HepG2 (cell line): ENCODE data around the gene RAB3B. TPM values are rescaled to one million over a fixed set of nuclear protein-coding genes. Genes with fewer than 3 reads are reported as not detected.
"Not testable (repeated sequence)": the region's sequence is repeated elsewhere in the genome, so short reads cannot be mapped to it uniquely, and the experiment has no call there.

Experiments
- ATAC-seq: fragments of 200-7000 bp; cut with Tn5 transposase; 3 replicates; pipeline ENCODE4 v1.9.1; 2020; ENCODE audit warnings: mild to moderate bottlenecking, moderate library complexity
- BruUV-seq: library from RNA; stranded (reverse); fragments of 400-500 nt; replicated peaks from 2 replicates; lab custom pipeline; 2021; lab: Mats Ljungman, UMichigan
- CTCF ChIA-PET: fragments of 300-600 bp; formaldehyde crosslinking; extraction: SDS; loops from one replicate; lab custom pipeline; 2021; ENCODE audit warnings: low total read pairs, inconsistent platforms, low intra/inter-chr PET ratio; lab: Yijun Ruan, JAX
- POLR2A ChIA-PET: fragments of 350-600 bp; sonication (Branson Sonifier 250); formaldehyde crosslinking; loops from one replicate; lab custom pipeline; 2020; ENCODE audit warnings: antibody characterized with exemption, inconsistent platforms; lab: Yijun Ruan, JAX
- DNase-seq: peaks from one replicate; pipeline ENCODE4 v3.0.0-alpha.2; 2015; ENCODE audit warnings: low spot score
- FAIRE-seq: peaks from 3 replicates; lab custom pipeline; 2011; peaks lifted over from hg19 to GRCh38; lab: Jason Lieb, UNC
- H2AFZ ChIP-seq: one replicate; pipeline ENCODE4 v1.6.1; 2011; ENCODE audit warnings: low read length, inconsistent platforms
- H3K27ac ChIP-seq: fragments of 300-600 bp; 3 replicates; pipeline ENCODE4 v1.8.0; 2011; ENCODE audit warnings: mixed run types, mild to moderate bottlenecking, mixed read lengths, low read length, inconsistent platforms; ENCODE audit not compliant: insufficient read depth; ENCODE audit errors: extremely low read length
- H3K27me3 ChIP-seq, 2 experiments: fragments of 200-600 bp in 1 of 2; 2 replicates in 1 of 2; 3 replicates in 1 of 2; pipeline versions ENCODE4 v1.6.0 to v1.8.0; 2011; ENCODE audit warnings: low read length in 2 of 2, mild to moderate bottlenecking in 2 of 2, moderate library complexity in 2 of 2, inconsistent platforms in 1 of 2; ENCODE audit not compliant: insufficient read depth in 2 of 2, control insufficient read depth in 1 of 2
- H3K36me3 ChIP-seq, 2 experiments: fragments of 200-600 bp in 1 of 2; replicated peaks in 1 of 2; 2 replicates in 1 of 2; 3 replicates in 1 of 2; pipeline versions ENCODE4 v1.5.1 to v1.8.0; 2011; ENCODE audit warnings: low read length in 2 of 2, inconsistent platforms in 1 of 2; ENCODE audit not compliant: insufficient read depth in 2 of 2, control insufficient read depth in 1 of 2
- H3K4me1 ChIP-seq: 2 replicates; pipeline ENCODE4 v1.5.1; 2012; ENCODE audit warnings: low read length, inconsistent platforms; ENCODE audit not compliant: insufficient read depth
- H3K4me2 ChIP-seq: 2 replicates; pipeline ENCODE4 v1.6.0; 2011; ENCODE audit warnings: low read depth, low read length, inconsistent platforms
- H3K4me3 ChIP-seq, 3 experiments: fragments of 200-600 bp in 1 of 3; sonication (generic), shearing (Covaris generic) in 1 of 3; replicated peaks in 1 of 3; 2 replicates each; pipeline ENCODE4 v1.5.1; 2011 to 2016; ENCODE audit warnings: low read length in 3 of 3, inconsistent platforms in 2 of 3, low read depth in 2 of 3, mild to moderate bottlenecking in 2 of 3, control low read depth in 1 of 3, mixed read lengths in 1 of 3; ENCODE audit not compliant: insufficient read depth in 1 of 3
- H3K79me2 ChIP-seq: one replicate; pipeline ENCODE4 v1.6.1; 2011; ENCODE audit warnings: low read length, inconsistent platforms; ENCODE audit not compliant: insufficient read depth
- H3K9ac ChIP-seq: 2 replicates; pipeline ENCODE4 v1.6.0; 2011; ENCODE audit warnings: mild to moderate bottlenecking, low read depth, low read length, inconsistent platforms; ENCODE audit not compliant: insufficient read depth
- H3K9me3 ChIP-seq: 2 replicates; pipeline ENCODE4 v1.5.1; 2012; ENCODE audit warnings: mild to moderate bottlenecking, low read length
- H4K20me1 ChIP-seq: 2 replicates; pipeline ENCODE4 v1.6.0; 2011; ENCODE audit warnings: inconsistent platforms, mild to moderate bottlenecking, low read length, moderate library complexity; ENCODE audit not compliant: insufficient read depth
- ETV5 ChIP-seq: IDR thresholded peaks from 2 replicates; pipeline ENCODE4 v1.6.1; 2018; ENCODE audit warnings: missing biosample characterization, missing genetic modification reagents, inconsistent platforms, borderline replicate concordance
- THAP9 ChIP-seq: sonication (generic); formaldehyde crosslinking; IDR thresholded peaks from 2 replicates; pipeline ENCODE4; 2020; ENCODE audit warnings: missing genetic modification reagents, mild to moderate bottlenecking, borderline replicate concordance
- ZFP37 ChIP-seq: sonication (generic); formaldehyde crosslinking; IDR thresholded peaks from 2 replicates; pipeline ENCODE4 v1.4.0; 2020; ENCODE audit warnings: missing genetic modification reagents, borderline replicate concordance
- WGBS: methylation state at CpG from one replicate; pipeline ENCODE4 v1.1.6; 2017; ENCODE audit warnings: low lambda C conversion rate; 5-methylcytosine and 5-hydroxymethylcytosine counted together
- in situ Hi-C: cut with HindIII; loops from 2 replicates; pipeline ENCODE4 v1.10.0; 2017; ENCODE audit warnings: low pct_unique_long_range_greater_than_20kb; ENCODE audit not compliant: extremely low pct_ligation_motif_present
- intact Hi-C: fragments of 100-400 bp; cut with micrococcal nuclease; formaldehyde crosslinking; loops from one replicate; pipeline ENCODE4 v1.10.0; 2022; ENCODE audit not compliant: unreplicated experiment
- polyA plus RNA-seq, 8 experiments: library from polyadenylated mRNA; depleted of rRNA in 3 of 8; stranded (reverse) in 7 of 8; unstranded in 1 of 8; fragments of >200 nt; fragmentation: Illumina TruSeq in 4 of 8; extraction: Trizol in 4 of 8; gene quantifications; 2 replicates each; pipeline versions ENCODE4 v1.2.1 to v1.2.3, GENCODE V29; 2011 to 2016; ENCODE audit warnings: low read depth in 4 of 8, missing spikeins in 1 of 8, mixed read lengths in 1 of 8; ENCODE audit not compliant: insufficient read depth in 1 of 8
- total RNA-seq, 5 experiments: library from RNA; depleted of rRNA; stranded (reverse); fragments of >200 nt; fragmentation: Illumina TruSeq; extraction: Trizol; gene quantifications; 2 replicates each; pipeline ENCODE4 v1.2.3, GENCODE V29; 2016; ENCODE audit warnings: low read depth in 1 of 5

Gene RAB3B
- total and polyA plus RNA-seq, 2 of the 13 experiments (the other 11 are each of a cell fraction or from before 2014, with no cell fraction given), result 1.0 to 1.2 TPM

DNA sequence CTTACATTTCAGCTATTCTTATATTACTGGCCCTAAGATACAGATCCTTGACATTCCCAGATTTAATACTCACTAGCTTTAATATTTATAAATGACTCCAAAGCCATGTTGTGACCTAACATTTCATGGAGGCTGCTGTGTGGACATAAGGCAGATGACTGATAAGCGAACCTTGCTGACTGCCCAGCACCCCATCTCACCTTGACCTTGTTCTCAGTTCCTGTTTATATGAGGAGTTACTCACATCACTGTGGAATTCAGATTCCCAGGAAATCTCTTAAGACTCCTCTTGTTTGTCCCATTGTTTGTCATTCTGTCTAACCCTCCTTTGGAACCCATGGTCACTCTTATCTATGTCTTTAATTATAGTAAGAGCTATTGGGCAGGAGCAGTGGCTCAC, 21.9 kb downstream of the RAB3B start (continued):
- TF ChIP-seq THAP9 (CRISPR knock-in tag) (no peak), ETV5 (CRISPR knock-in tag) (peak; percentile 78), ZFP37 (CRISPR knock-in tag) (no peak)

- FAIRE-seq, intact Hi-C loops, H3K4me3 ChIP-seq, H3K36me3 ChIP-seq, CTCF ChIA-PET, BruUV-seq, H3K79me2 ChIP-seq, in situ Hi-C loops, H3K9me3 ChIP-seq, DNase-seq, H2AFZ ChIP-seq, ATAC-seq, H3K27ac ChIP-seq, H3K27me3 ChIP-seq, H3K9ac ChIP-seq, H4K20me1 ChIP-seq, POLR2A ChIA-PET, H3K4me2 ChIP-seq: not testable (repeated sequence)
- 93% methylated on average over 1 of the region's 1 CpG for WGBS
- H3K4me1 ChIP-seq, result peaks cover 40% of the 10 kb centered on the region
These were observed 23.2 kb downstream of the RAB3B start for GRCh38 chr1:51967213-51967791.
